Progenitor cell of endocrine pancreas (in vitro differentiated cells): ENCODE data around the gene COX7B. TPM values are rescaled to one million over a fixed set of nuclear protein-coding genes. Genes with fewer than 3 reads are reported as not detected.
"Not testable (repeated sequence)": the region's sequence is repeated elsewhere in the genome, so short reads cannot be mapped to it uniquely, and the experiment has no call there.

Experiments used
- DNase-seq: peaks from one replicate; pipeline ENCODE4 v3.0.0; 2021; ENCODE audit warnings: low spot score; ENCODE audit not compliant: unreplicated experiment
- H3K27ac Mint-ChIP-seq: 2 replicates; pipeline ENCODE4 v1.8.0; 2021; ENCODE audit warnings: mild to moderate bottlenecking, moderate library complexity, mixed read lengths
- H3K27me3 Mint-ChIP-seq: 2 replicates; pipeline ENCODE4 v1.8.0; 2021; ENCODE audit warnings: mixed read lengths
- H3K36me3 Mint-ChIP-seq: 2 replicates; pipeline ENCODE4 v1.8.0; 2022; ENCODE audit warnings: mixed read lengths; ENCODE audit not compliant: insufficient read depth
- H3K4me1 Mint-ChIP-seq: 2 replicates; pipeline ENCODE4 v1.8.0; 2021; ENCODE audit warnings: low read depth, mixed read lengths
- H3K4me3 Mint-ChIP-seq: 2 replicates; pipeline ENCODE4 v1.8.0; 2021; ENCODE audit warnings: low read depth, mild to moderate bottlenecking, moderate library complexity, mixed read lengths
- H3K9me3 Mint-ChIP-seq: 2 replicates; pipeline ENCODE4 v1.8.0; 2021; ENCODE audit warnings: low read depth, mixed read lengths
- CTCF ChIP-seq: fragments of 200-600 bp; sonication (generic); IDR thresholded peaks from one replicate; pipeline ENCODE4 v1.5.0; 2021; ENCODE audit warnings: antibody characterized with exemption, mild to moderate bottlenecking; ENCODE audit not compliant: unreplicated experiment
- long read RNA-seq: library from polyadenylated mRNA; unstranded; transcript quantifications from one replicate; pipeline ENCODE4 v2.0.0, GENCODE V29; 2020
- total RNA-seq: library from RNA; stranded (reverse); gene quantifications from 2 replicates; pipeline ENCODE4 v1.2.1, GENCODE V29; 2021

Gene COX7B
- total RNA-seq: 163 and 178 TPM in 2 replicates
- long read RNA-seq, transcript COX7B-203 (3 exons, 2,471 nt): major isoform, 28 of 31 reads
- long read RNA-seq, partial matches to known transcripts: 1 of 31 reads
- long read RNA-seq, other reads (novel, unspliced or antisense): 2 of 31 reads

GRCh38 chrX:77899081-77899828 is at the start of gene COX7B:
TSS of gene COX7B (plus strand) at chrX:77899468. CDS start at chrX:77899554, 86 bp downstream.
- H3K4me1 Mint-ChIP-seq: peaks cover 5% of the 10 kb centered on the region
- peak; percentile 44 for TF ChIP-seq CTCF
- peak; percentile 50 for DNase-seq
- H3K9me3 Mint-ChIP-seq: peaks cover 7% of the 10 kb centered on the region
- H3K36me3 Mint-ChIP-seq: peaks cover 7% of the 10 kb centered on the region
- peak within 1 kb of the TSS; percentile 97 for H3K27ac Mint-ChIP-seq
- no peaks in the 10 kb centered on the region for H3K27me3 Mint-ChIP-seq
- peak within 1 kb of the TSS; percentile 84 for H3K4me3 Mint-ChIP-seq

GRCh38 chrX:77875372-77875771 is 23.9 kb upstream of the COX7B start:
- TF ChIP-seq CTCF: no peak
- no peak for DNase-seq
- H3K9me3 Mint-ChIP-seq: peaks cover 12% of the 10 kb centered on the region
- no peak overlapping the region for H3K27ac Mint-ChIP-seq
- no peaks in the 10 kb centered on the region for H3K27me3 Mint-ChIP-seq
- peaks cover 12% of the 10 kb centered on the region for H3K36me3 Mint-ChIP-seq
- H3K4me3 Mint-ChIP-seq: no peak overlapping the region
- H3K4me1 Mint-ChIP-seq: no peaks in the 10 kb centered on the region

- not testable (repeated sequence) for H3K27me3 Mint-ChIP-seq, DNase-seq, H3K4me1 Mint-ChIP-seq, H3K4me3 Mint-ChIP-seq, H3K9me3 Mint-ChIP-seq, H3K27ac Mint-ChIP-seq, H3K36me3 Mint-ChIP-seq
Observed at GRCh38 chrX:77881418-77881817, 17.9 kb upstream of the COX7B start.

GRCh38 chrX:77892887-77893286 is 6.4 kb upstream of the COX7B start:
- peaks cover 18% of the 10 kb centered on the region for H3K9me3 Mint-ChIP-seq
- H3K27me3 Mint-ChIP-seq: no peaks in the 10 kb centered on the region
- no peak for DNase-seq
- peaks cover 4% of the 10 kb centered on the region for H3K36me3 Mint-ChIP-seq
- no peak overlapping the region for H3K27ac Mint-ChIP-seq
- no peak for TF ChIP-seq CTCF
- peaks cover 7% of the 10 kb centered on the region for H3K4me1 Mint-ChIP-seq
- H3K4me3 Mint-ChIP-seq: peak overlapping the region; percentile 17

- H3K27ac Mint-ChIP-seq: no peak overlapping the region
- peaks cover 2% of the 10 kb centered on the region for H3K36me3 Mint-ChIP-seq
- H3K27me3 Mint-ChIP-seq: no peaks in the 10 kb centered on the region
- H3K4me1 Mint-ChIP-seq: peaks cover 7% of the 10 kb centered on the region
- TF ChIP-seq CTCF: no peak
- DNase-seq: no peak
- peaks cover 18% of the 10 kb centered on the region for H3K9me3 Mint-ChIP-seq
- peak overlapping the region; percentile 50 for H3K4me3 Mint-ChIP-seq
Observed at GRCh38 chrX:77893713-77894112, 5.6 kb upstream of the COX7B start.
